GM12801 (cell line): ENCODE data around the gene CMSS1.

Experiments used
- TF ChIP-seq, protein P1 (sequence below): IDR thresholded peaks from one replicate; pipeline ENCODE4 v1.5.1; 2011; ENCODE audit warnings: control low read depth; ENCODE audit not compliant: insufficient read length; ENCODE audit errors: extremely low read depth

The CMSS1 gene

GRCh38 chr3:100114413-100115030, 296.9 kb downstream of the CMSS1 start, which contains the start of gene FILIP1L:
TSS of gene FILIP1L (minus strand) at chr3:100114501.
- TF ChIP-seq, protein P1, sequence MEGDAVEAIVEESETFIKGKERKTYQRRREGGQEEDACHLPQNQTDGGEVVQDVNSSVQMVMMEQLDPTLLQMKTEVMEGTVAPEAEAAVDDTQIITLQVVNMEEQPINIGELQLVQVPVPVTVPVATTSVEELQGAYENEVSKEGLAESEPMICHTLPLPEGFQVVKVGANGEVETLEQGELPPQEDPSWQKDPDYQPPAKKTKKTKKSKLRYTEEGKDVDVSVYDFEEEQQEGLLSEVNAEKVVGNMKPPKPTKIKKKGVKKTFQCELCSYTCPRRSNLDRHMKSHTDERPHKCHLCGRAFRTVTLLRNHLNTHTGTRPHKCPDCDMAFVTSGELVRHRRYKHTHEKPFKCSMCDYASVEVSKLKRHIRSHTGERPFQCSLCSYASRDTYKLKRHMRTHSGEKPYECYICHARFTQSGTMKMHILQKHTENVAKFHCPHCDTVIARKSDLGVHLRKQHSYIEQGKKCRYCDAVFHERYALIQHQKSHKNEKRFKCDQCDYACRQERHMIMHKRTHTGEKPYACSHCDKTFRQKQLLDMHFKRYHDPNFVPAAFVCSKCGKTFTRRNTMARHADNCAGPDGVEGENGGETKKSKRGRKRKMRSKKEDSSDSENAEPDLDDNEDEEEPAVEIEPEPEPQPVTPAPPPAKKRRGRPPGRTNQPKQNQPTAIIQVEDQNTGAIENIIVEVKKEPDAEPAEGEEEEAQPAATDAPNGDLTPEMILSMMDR: no peak

- TF ChIP-seq, protein P1: no peak
Measured at GRCh38 chr3:100117093-100117492, 299.4 kb downstream of the CMSS1 start.

DNA sequence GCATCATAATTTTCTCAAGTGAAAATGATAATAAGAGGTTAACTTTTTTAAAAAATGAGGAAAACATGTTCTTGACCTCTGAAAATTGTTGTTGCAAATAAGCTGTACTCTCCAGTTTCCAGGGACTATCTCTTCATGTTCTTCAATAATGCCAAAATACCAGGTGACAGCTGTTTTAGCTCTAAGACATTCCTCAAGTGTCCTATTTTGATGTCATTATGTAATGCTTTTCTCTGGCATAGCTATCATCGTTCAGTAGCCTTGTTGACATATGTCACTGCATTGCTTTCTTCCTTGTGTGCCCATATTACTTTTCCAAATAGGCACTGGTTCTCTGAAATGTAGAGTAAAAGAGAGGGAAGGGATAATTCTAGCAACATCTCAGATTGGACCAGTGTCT, 302.4 kb downstream of the CMSS1 start:
- TF ChIP-seq, protein P1: no peak

DNA sequence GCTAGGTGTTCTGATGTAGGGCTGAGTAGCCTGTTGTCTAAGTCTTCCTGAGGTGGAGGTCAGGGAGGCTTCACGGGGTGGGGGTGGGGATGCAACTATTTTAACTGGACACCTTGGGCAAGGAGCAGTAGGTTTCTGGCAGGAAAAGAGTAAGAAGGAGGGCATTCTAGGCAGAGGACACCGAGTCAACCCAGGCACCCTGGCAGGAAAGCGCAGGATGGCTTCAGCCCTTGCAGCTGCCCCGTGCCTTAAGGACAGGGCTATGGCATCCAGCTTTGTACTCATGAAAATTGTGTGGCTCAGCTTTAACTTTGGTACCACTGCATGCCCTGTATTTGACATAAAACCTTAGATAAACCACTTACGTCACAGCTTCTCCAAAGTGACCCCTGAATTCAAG, 303.0 kb downstream of the CMSS1 start:
- TF ChIP-seq, protein P1: no peak

DNA sequence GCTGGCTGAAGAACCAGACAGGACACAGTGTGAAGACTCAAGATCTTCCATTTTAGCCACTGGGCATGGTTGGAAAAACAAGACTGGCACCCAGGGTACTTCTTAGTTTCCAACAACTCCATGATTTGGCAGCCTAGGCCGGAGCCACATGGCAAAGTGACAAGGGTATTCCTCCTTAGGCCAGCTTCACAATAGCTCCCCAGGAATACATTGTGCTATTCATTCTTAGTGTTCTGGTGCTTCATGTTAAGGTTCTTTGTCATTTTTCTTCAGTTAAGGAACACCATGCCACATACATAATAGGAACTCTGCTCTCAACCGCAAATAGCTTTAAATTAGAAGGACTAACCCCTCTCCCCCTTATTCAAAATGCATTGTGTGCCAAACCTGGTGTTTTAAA, 304.7 kb downstream of the CMSS1 start:
- TF ChIP-seq, protein P1: no peak

DNA sequence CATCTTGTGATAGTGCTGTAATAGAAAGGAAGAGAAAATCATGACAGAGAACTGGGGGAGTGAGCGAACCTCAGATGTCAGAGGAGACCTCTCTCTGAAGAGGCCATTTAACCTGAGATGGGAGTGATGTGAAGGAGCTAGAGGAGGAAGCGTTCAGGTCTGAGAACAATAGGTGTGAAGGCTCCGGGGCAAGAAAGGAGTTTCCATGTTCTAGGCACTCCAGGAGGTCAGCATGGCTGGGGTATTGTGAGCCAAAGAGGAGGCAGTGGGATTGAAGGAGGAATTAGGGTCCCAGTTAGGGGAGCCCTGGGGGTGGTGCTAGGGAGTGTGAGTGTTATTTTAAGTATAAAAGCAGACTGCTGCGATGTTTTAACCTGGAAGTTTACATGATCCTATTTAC, 305.4 kb downstream of the CMSS1 start:
- TF ChIP-seq, protein P1: no peak

DNA sequence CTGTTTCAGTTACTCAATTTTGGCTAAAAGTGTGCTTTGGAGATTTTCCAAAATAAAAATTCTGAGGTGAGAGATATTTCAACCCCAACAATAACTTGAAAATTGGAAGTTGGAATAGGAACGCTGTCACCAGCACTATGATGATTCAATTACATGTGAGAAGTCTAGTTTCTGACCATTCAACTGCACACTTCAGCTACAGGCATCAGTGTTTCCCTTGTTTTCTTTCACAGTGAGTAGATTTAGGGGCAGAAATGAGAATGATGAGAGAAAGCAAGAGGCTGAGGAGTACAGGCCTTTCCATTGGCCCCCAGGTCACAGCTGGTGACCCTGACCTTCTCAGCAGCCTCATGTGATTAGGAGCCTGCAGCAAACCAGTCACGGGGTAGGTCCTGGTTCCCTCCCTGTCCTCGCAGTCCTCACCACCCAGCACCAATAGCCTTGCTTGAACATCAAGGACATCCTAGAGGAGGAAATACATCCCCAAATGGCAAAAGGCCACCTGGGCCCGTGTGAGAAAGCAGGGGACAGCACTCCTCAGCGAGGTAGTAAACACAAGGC, 306.6 kb downstream of the CMSS1 start:
- TF ChIP-seq, protein P1: no peak
